Measurements from ENCODE around the gene PGR.
"Not testable (repeated sequence)": the region's sequence is repeated elsewhere in the genome, so short reads cannot be mapped to it uniquely, and the experiment has no call there.

Gene PGR

GRCh38 chr11:101082813-101083212 is 46.8 kb downstream of the PGR start:
- no peak for DNase-seq (ENCODE audit: low spot score)

GRCh38 chr11:101063706-101064105 is 65.9 kb downstream of the PGR start:
- DNase-seq (ENCODE audit: low spot score) = no peak

GRCh38 chr11:101061606-101062005 is 68.0 kb downstream of the PGR start:
- DNase-seq (ENCODE audit: low spot score) = no peak

GRCh38 chr11:101059331-101059730 is 70.3 kb downstream of the PGR start:
- no peak for DNase-seq (ENCODE audit: low spot score)

GRCh38 chr11:101053492-101053891 is 76.1 kb downstream of the PGR start:
- DNase-seq (ENCODE audit: low spot score) = no peak

- DNase-seq (ENCODE audit: low spot score) = no peak
These were observed 77.9 kb downstream of the PGR start for GRCh38 chr11:101051677-101052076.

- no peak for DNase-seq (ENCODE audit: low spot score)
These were observed 79.8 kb downstream of the PGR start for GRCh38 chr11:101049813-101050212.

GRCh38 chr11:101049123-101049522 is 80.5 kb downstream of the PGR start:
- no peak for DNase-seq (ENCODE audit: low spot score)

- DNase-seq (ENCODE audit: low spot score) = no peak
These were observed 81.1 kb downstream of the PGR start for GRCh38 chr11:101048479-101048878.

- DNase-seq (ENCODE audit: low spot score) = no peak
These were observed 82.7 kb downstream of the PGR start for GRCh38 chr11:101046947-101047346.

- no peak for DNase-seq (ENCODE audit: low spot score)
These were observed 84.2 kb downstream of the PGR start for GRCh38 chr11:101045415-101045814.

- DNase-seq (ENCODE audit: low spot score) = no peak
These were observed 85.7 kb downstream of the PGR start for GRCh38 chr11:101043940-101044339.

GRCh38 chr11:101035872-101036271 is 93.7 kb downstream of the PGR start:
- no peak for DNase-seq (ENCODE audit: low spot score)

GRCh38 chr11:101034076-101034475 is 95.5 kb downstream of the PGR start:
- DNase-seq (ENCODE audit: low spot score) = peak; percentile 70

- no peak for DNase-seq (ENCODE audit: low spot score)
These were observed 96.6 kb downstream of the PGR start for GRCh38 chr11:101032991-101033390.

GRCh38 chr11:101031713-101032112 is 97.9 kb downstream of the PGR start:
- DNase-seq (ENCODE audit: low spot score) = no peak

GRCh38 chr11:101030692-101031091 is 98.9 kb downstream of the PGR start:
- no peak for DNase-seq (ENCODE audit: low spot score)

GRCh38 chr11:101030015-101030414 is 99.6 kb downstream of the PGR start:
- DNase-seq (ENCODE audit: low spot score) = no peak

- DNase-seq (ENCODE audit: low spot score) = no peak
These were observed 101.0 kb downstream of the PGR start for GRCh38 chr11:101028644-101029043.

GRCh38 chr11:101022256-101022655 is 107.4 kb downstream of the PGR start:
- DNase-seq (ENCODE audit: low spot score) = no peak

- no peak for DNase-seq (ENCODE audit: low spot score)
These were observed 109.7 kb downstream of the PGR start for GRCh38 chr11:101019870-101020269.

- DNase-seq (ENCODE audit: low spot score) = no peak
These were observed 114.9 kb downstream of the PGR start for GRCh38 chr11:101014600-101015285.

- DNase-seq (ENCODE audit: low spot score) = not testable (repeated sequence)
These were observed 115.9 kb downstream of the PGR start for GRCh38 chr11:101013702-101014101.

GRCh38 chr11:101011881-101012280 is 117.7 kb downstream of the PGR start:
- DNase-seq (ENCODE audit: low spot score) = no peak
